HFFc6 (cell line): ENCODE data around the gene EPHA8. TPM values are rescaled to one million over a fixed set of nuclear protein-coding genes. Genes with fewer than 3 reads are reported as not detected.

Experiments used
- DNase-seq: peaks from one replicate; pipeline ENCODE4 v3.0.0-alpha.2; 2018
- H3K27ac Mint-ChIP-seq: 2 replicates; pipeline ENCODE4 v1.8.0; 2020; ENCODE audit warnings: mild to moderate bottlenecking, mixed read lengths
- H3K27me3 Mint-ChIP-seq: 2 replicates; pipeline ENCODE4 v1.8.0; 2021; ENCODE audit warnings: mild to moderate bottlenecking, moderate library complexity, mixed read lengths; ENCODE audit not compliant: insufficient read depth
- H3K36me3 Mint-ChIP-seq: 2 replicates; pipeline ENCODE4 v1.8.0; 2021; ENCODE audit warnings: low read depth, mixed read lengths
- H3K4me1 Mint-ChIP-seq: 2 replicates; pipeline ENCODE4 v1.8.0; 2020; ENCODE audit warnings: low read depth, mixed read lengths
- H3K4me3 Mint-ChIP-seq: 2 replicates; pipeline ENCODE4 v1.8.0; 2020; ENCODE audit warnings: mild to moderate bottlenecking, moderate library complexity, mixed read lengths
- H3K9me3 Mint-ChIP-seq: 2 replicates; pipeline ENCODE4 v1.8.0; 2020; ENCODE audit warnings: mild to moderate bottlenecking, mixed read lengths
- total RNA-seq, 6 experiments: library from RNA; stranded (reverse); fragmentation: NEBNext Ultra II Directional; extraction: Animal tissue kit (Norgen Biotek cat#: 25700); gene quantifications; 2 replicates in 1 of 6; 3 replicates in 5 of 6; pipeline ENCODE4 v1.2.3, GENCODE V29; 2021
- TF ChIP-seq, protein P1 (sequence below): fragments of 200-600 bp; sonication (generic); IDR thresholded peaks from 2 replicates; pipeline ENCODE4 v1.5.0; 2021; ENCODE audit warnings: antibody characterized with exemption, mild to moderate bottlenecking

Gene EPHA8
- total RNA-seq, 6 experiments from 2014 or later, result not detected

DNA sequence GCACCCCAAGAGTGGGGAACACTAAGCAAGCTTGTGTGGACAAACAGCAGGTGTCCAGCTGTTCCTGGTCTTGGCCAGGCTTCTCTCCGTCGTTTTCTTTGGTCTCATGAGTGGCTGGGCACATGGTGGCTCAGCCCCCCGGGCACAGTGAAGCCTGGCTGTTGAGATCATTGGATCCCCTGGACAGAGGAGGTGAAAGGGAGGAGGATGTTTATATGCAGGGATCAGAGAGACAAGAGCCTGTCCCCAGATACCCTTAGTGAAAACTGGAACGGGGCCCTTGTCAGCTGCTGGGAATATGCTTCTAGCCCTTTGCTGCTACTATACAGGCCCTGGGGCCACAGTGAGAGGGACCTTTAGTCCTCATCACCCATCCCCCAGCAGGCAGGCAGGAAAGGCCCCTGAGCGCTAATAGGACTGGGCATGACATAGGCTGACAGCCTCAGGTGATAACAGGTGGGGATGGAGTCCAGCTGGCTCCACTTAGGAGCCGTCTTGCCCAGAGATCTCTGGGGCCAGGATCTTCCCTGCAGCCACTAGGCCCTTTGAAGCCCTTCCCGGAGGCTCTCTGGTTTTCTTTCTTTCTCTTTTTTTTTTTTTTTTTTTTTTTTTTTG, 16.4 kb downstream of the EPHA8 start:
- Mint-ChIP-seq H3K36me3 (peaks cover 11% of the 10 kb centered on the region; the same call in 1 of the 2 replicates), H3K27ac (no peak overlapping the region), H3K4me3 (no peak overlapping the region), H3K27me3 (peaks cover 24% of the 10 kb centered on the region), H3K4me1 (no peaks in the 10 kb centered on the region), H3K9me3 (peaks cover 33% of the 10 kb centered on the region)
- DNase-seq, result no peak
- TF ChIP-seq, protein P1, sequence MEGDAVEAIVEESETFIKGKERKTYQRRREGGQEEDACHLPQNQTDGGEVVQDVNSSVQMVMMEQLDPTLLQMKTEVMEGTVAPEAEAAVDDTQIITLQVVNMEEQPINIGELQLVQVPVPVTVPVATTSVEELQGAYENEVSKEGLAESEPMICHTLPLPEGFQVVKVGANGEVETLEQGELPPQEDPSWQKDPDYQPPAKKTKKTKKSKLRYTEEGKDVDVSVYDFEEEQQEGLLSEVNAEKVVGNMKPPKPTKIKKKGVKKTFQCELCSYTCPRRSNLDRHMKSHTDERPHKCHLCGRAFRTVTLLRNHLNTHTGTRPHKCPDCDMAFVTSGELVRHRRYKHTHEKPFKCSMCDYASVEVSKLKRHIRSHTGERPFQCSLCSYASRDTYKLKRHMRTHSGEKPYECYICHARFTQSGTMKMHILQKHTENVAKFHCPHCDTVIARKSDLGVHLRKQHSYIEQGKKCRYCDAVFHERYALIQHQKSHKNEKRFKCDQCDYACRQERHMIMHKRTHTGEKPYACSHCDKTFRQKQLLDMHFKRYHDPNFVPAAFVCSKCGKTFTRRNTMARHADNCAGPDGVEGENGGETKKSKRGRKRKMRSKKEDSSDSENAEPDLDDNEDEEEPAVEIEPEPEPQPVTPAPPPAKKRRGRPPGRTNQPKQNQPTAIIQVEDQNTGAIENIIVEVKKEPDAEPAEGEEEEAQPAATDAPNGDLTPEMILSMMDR, result no peak

- no peaks in the 10 kb centered on the region for H3K4me1 Mint-ChIP-seq
- H3K27me3 Mint-ChIP-seq, result peaks cover 31% of the 10 kb centered on the region
- DNase-seq, result no peak
- TF ChIP-seq, protein P1, result no peak
- H3K27ac Mint-ChIP-seq, result no peak overlapping the region
- H3K4me3 Mint-ChIP-seq, result no peak overlapping the region
- peaks cover 16% of the 10 kb centered on the region for H3K9me3 Mint-ChIP-seq
- peaks cover 2% of the 10 kb centered on the region; the same call in 1 of the 2 replicates for H3K36me3 Mint-ChIP-seq
These were observed 19.7 kb downstream of the EPHA8 start for GRCh38 chr1:22582661-22583635.

- TF ChIP-seq, protein P1, result no peak
These were observed 20.8 kb downstream of the EPHA8 start for GRCh38 chr1:22584001-22584562.

DNA sequence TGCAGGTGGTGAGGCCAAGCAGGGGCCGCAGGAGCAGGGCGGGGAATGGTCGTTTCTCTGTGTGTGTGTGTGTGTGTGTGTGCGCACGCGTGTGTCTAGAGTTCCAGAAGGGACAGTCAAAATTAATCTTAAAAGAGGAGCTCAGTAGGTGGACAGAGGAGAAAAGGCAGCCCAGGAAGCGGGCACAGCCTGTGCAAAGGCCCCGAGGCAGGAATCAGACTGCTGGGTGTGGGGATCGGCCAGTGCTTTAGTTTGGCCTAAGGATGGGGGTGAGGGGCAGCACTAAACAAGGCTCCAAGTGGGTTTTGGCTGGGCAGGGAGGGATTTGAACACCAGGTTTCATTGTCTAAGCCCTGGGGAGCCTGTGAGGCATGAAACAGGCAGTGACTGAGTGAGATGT, 21.7 kb downstream of the EPHA8 start:
- TF ChIP-seq, protein P1, result no peak

More at GRCh38 chr1:22584001-22584562, 20.8 kb downstream of the EPHA8 start:
- DNase-seq, result no peak
- Mint-ChIP-seq H3K27me3 (peaks cover 41% of the 10 kb centered on the region), H3K4me3 (no peak overlapping the region), H3K9me3 (peaks cover 5% of the 10 kb centered on the region), H3K27ac (no peak overlapping the region), H3K36me3 (no peaks in the 10 kb centered on the region), H3K4me1 (no peaks in the 10 kb centered on the region)

DNA sequence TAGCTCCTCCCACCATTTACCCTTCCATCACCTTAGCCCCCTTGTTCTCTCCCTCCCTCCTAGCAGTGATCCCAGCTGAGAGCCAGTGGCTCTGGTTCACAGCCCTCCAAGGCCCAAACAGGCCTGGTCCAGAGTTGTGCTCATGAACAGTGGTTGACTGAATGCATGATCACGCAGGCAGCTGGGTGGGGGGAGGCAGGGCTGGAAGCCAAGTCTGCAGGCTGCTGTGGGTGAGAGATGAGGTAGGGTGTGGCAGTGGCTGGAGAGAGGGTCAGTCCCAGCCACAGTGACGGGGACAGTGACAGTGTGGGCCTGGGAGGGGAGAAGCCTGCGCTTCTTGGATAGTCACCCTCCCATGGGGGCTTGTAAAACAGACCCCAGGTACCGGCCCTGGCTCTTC, 22.2 kb downstream of the EPHA8 start:
- no peak overlapping the region for H3K27ac Mint-ChIP-seq

More for the DNA sequence above, 21.7 kb downstream of the EPHA8 start:
- H3K36me3 Mint-ChIP-seq, result no peaks in the 10 kb centered on the region
- no peaks in the 10 kb centered on the region for H3K4me1 Mint-ChIP-seq
- no peak for DNase-seq
- H3K4me3 Mint-ChIP-seq, result no peak overlapping the region
- no peaks in the 10 kb centered on the region; the same call in 1 of the 2 replicates for H3K9me3 Mint-ChIP-seq
- no peak overlapping the region for H3K27ac Mint-ChIP-seq
- H3K27me3 Mint-ChIP-seq, result peaks cover 49% of the 10 kb centered on the region

More for the DNA sequence above, 22.2 kb downstream of the EPHA8 start:
- Mint-ChIP-seq H3K27me3 (peaks cover 51% of the 10 kb centered on the region), H3K4me1 (no peaks in the 10 kb centered on the region), H3K4me3 (no peak overlapping the region), H3K36me3 (no peaks in the 10 kb centered on the region), H3K9me3 (no peaks in the 10 kb centered on the region; the same call in 1 of the 2 replicates)
- TF ChIP-seq, protein P1, result no peak
- DNase-seq, result no peak
